H9 (cell line): Measurements from ENCODE around the gene LAYN. TPM values are rescaled to one million over a fixed set of nuclear protein-coding genes. Genes with fewer than 3 reads are reported as not detected.

Experiments
- DNase-seq: peaks from one replicate; pipeline ENCODE4 v3.0.0-alpha.2; 2017
- H2AFZ ChIP-seq: one replicate; pipeline ENCODE4 v1.6.1; 2013; ENCODE audit warnings: mild to moderate bottlenecking, low read length, control low read depth, moderate library complexity
- H2AK5ac ChIP-seq: 2 replicates; pipeline ENCODE4 v1.6.1; 2013; ENCODE audit warnings: low read length, control low read depth, mixed read lengths; ENCODE audit not compliant: insufficient read length
- H2BK120ac ChIP-seq: one replicate; pipeline ENCODE4 v1.6.1; 2013; ENCODE audit warnings: low read depth, mild to moderate bottlenecking, low read length, control low read depth, inconsistent platforms; ENCODE audit not compliant: poor library complexity, severe bottlenecking
- H2BK12ac ChIP-seq: 2 replicates; pipeline ENCODE4 v1.6.1; 2013; ENCODE audit warnings: low read length, control low read depth, mixed read lengths, low read depth; ENCODE audit not compliant: insufficient read length
- H2BK15ac ChIP-seq: 2 replicates; pipeline ENCODE4 v1.6.1; 2013; ENCODE audit warnings: low read depth, low read length, control low read depth
- H2BK20ac ChIP-seq: one replicate; pipeline ENCODE4 v1.6.1; 2013; ENCODE audit warnings: low read depth, mild to moderate bottlenecking, low read length, control low read depth, inconsistent platforms; ENCODE audit not compliant: poor library complexity, severe bottlenecking
- H2BK5ac ChIP-seq: 2 replicates; pipeline ENCODE4 v1.6.1; 2013; ENCODE audit warnings: low read length, control low read depth, mixed read lengths; ENCODE audit not compliant: insufficient read length
- H3K14ac ChIP-seq: 2 replicates; pipeline ENCODE4 v1.6.1; 2013; ENCODE audit warnings: low read length, control low read depth; ENCODE audit not compliant: insufficient read depth
- H3K18ac ChIP-seq: 2 replicates; pipeline ENCODE4 v1.6.1; 2013; ENCODE audit warnings: low read depth, mild to moderate bottlenecking, mixed read lengths, low read length, control low read depth; ENCODE audit not compliant: insufficient read length
- H3K23ac ChIP-seq: 2 replicates; pipeline ENCODE4 v1.6.1; 2013; ENCODE audit warnings: low read length, control low read depth, mixed read lengths, low read depth; ENCODE audit not compliant: insufficient read length
- H3K23me2 ChIP-seq: 2 replicates; pipeline ENCODE4 v1.6.1; 2013; ENCODE audit warnings: low read depth, mild to moderate bottlenecking, mixed read lengths, low read length, control low read depth; ENCODE audit not compliant: insufficient read length, poor library complexity, severe bottlenecking
- H3K27ac ChIP-seq: 2 replicates; pipeline ENCODE4 v1.5.1; 2013; ENCODE audit warnings: low read length, control low read depth, mixed read lengths, low read depth; ENCODE audit not compliant: insufficient read length
- H3K27me3 ChIP-seq: 2 replicates; pipeline ENCODE4 v1.6.1; 2013; ENCODE audit warnings: low read length, control low read depth, inconsistent platforms; ENCODE audit not compliant: insufficient read depth
- H3K4ac ChIP-seq: 2 replicates; pipeline ENCODE4 v1.6.1; 2013; ENCODE audit warnings: low read depth, mild to moderate bottlenecking, control low read depth, inconsistent platforms, low read length, moderate library complexity
- H3K4me1 ChIP-seq: 2 replicates; pipeline ENCODE4 v1.6.1; 2013; ENCODE audit warnings: low read length, control low read depth, inconsistent platforms; ENCODE audit not compliant: insufficient read depth
- H3K4me2 ChIP-seq: 2 replicates; pipeline ENCODE4 v1.6.1; 2013; ENCODE audit warnings: low read length, control low read depth, mixed read lengths; ENCODE audit not compliant: insufficient read length, insufficient read depth
- H3K56ac ChIP-seq: 2 replicates; pipeline ENCODE4 v1.6.1; 2013; ENCODE audit warnings: low read depth, mild to moderate bottlenecking, mixed read lengths, low read length, control low read depth; ENCODE audit not compliant: insufficient read length
- H3K79me1 ChIP-seq: 2 replicates; pipeline ENCODE4 v1.6.1; 2013; ENCODE audit warnings: low read depth, mild to moderate bottlenecking, moderate library complexity, low read length, control low read depth, inconsistent platforms; ENCODE audit not compliant: insufficient read depth, poor library complexity, severe bottlenecking
- H3K79me2 ChIP-seq: 2 replicates; pipeline ENCODE4 v1.6.1; 2013; ENCODE audit warnings: low read length, control low read depth, inconsistent platforms; ENCODE audit not compliant: insufficient read depth
- H3K9ac ChIP-seq: 2 replicates; pipeline ENCODE4 v1.6.1; 2013; ENCODE audit warnings: low read length, control low read depth, mixed read lengths; ENCODE audit not compliant: insufficient read length; ENCODE audit errors: extremely low read depth
- H3K9me3 ChIP-seq: one replicate; pipeline ENCODE4 v1.6.1; 2013; ENCODE audit warnings: low read depth, low read length, inconsistent platforms; ENCODE audit not compliant: control insufficient read depth
- H3T11ph ChIP-seq: one replicate; pipeline ENCODE4 v1.6.1; 2013; ENCODE audit warnings: mild to moderate bottlenecking, low read length, control low read depth, inconsistent platforms
- H4K20me1 ChIP-seq: one replicate; pipeline ENCODE4 v1.6.1; 2013; ENCODE audit not compliant: control insufficient read depth, insufficient read length, insufficient read depth
- H4K5ac ChIP-seq: 2 replicates; pipeline ENCODE4 v1.6.1; 2013; ENCODE audit warnings: low read depth, mild to moderate bottlenecking, mixed read lengths, low read length, control low read depth; ENCODE audit not compliant: insufficient read length
- H4K8ac ChIP-seq: replicated peaks from 2 replicates; pipeline ENCODE4 v1.6.1; 2013; ENCODE audit warnings: low read length, control low read depth, mixed read lengths, low read depth; ENCODE audit not compliant: insufficient read length
- H4K91ac ChIP-seq: 2 replicates; pipeline ENCODE4 v1.6.1; 2013; ENCODE audit warnings: low read depth, mild to moderate bottlenecking, moderate library complexity, mixed read lengths, low read length, control low read depth; ENCODE audit not compliant: insufficient read length
- H3K27ac Mint-ChIP-seq, 3 experiments: 2 replicates in 2 of 3; 3 replicates in 1 of 3; pipeline ENCODE4 v1.8.0; 2020 to 2021; ENCODE audit warnings: mixed read lengths in 3 of 3, mild to moderate bottlenecking in 1 of 3, moderate library complexity in 1 of 3
- H3K27me3 Mint-ChIP-seq: 2 replicates; pipeline ENCODE4 v1.8.0; 2021; ENCODE audit warnings: low read depth, mild to moderate bottlenecking, moderate library complexity, mixed read lengths
- H3K36me3 Mint-ChIP-seq, 3 experiments: 2 replicates in 2 of 3; 3 replicates in 1 of 3; pipeline ENCODE4 v1.8.0; 2020 to 2021; ENCODE audit warnings: low read depth in 3 of 3, mixed read lengths in 3 of 3; ENCODE audit not compliant: insufficient read depth in 1 of 3
- H3K4me1 Mint-ChIP-seq, 2 experiments: 2 replicates each; pipeline ENCODE4 v1.8.0; 2020; ENCODE audit warnings: mixed read lengths in 2 of 2
- H3K4me3 Mint-ChIP-seq, 2 experiments: 2 replicates in 1 of 2; 3 replicates in 1 of 2; pipeline ENCODE4 v1.8.0; 2020 to 2021; ENCODE audit warnings: mild to moderate bottlenecking in 2 of 2, mixed read lengths in 2 of 2, moderate library complexity in 1 of 2
- H3K9me3 Mint-ChIP-seq, 2 experiments: 2 replicates in 1 of 2; 3 replicates in 1 of 2; pipeline ENCODE4 v1.8.0; 2020; ENCODE audit warnings: mild to moderate bottlenecking in 2 of 2, mixed read lengths in 2 of 2, moderate library complexity in 1 of 2
- CTCF ChIP-seq: fragments of 200-600 bp; sonication (generic); conservative IDR thresholded peaks from 3 replicates; pipeline ENCODE4 v1.8.0; 2021; ENCODE audit warnings: antibody characterized with exemption, mild to moderate bottlenecking
- total RNA-seq: library from RNA; stranded (reverse); gene quantifications from 2 replicates; pipeline ENCODE4 v1.2.1, GENCODE V29; 2021

The LAYN gene
- total RNA-seq, 1 experiment from 2014 or later = 3.1 TPM

GRCh38 chr11:111592491-111592890, 52.0 kb downstream of the LAYN start:
- Histone ChIP-seq H3K9ac (no peak overlapping the region), H3K79me2 (no peaks in the 10 kb centered on the region), H2AFZ (no peak overlapping the region), H4K5ac (no peak overlapping the region), H3K27ac (no peak overlapping the region), H3K4me2 (no peak overlapping the region), H4K91ac (no peak overlapping the region), H3K23me2 (no peaks in the 10 kb centered on the region), H3K56ac (no peak overlapping the region), H3K79me1 (no peaks in the 10 kb centered on the region), H2AK5ac (no peak overlapping the region), H2BK120ac (no peak overlapping the region), H3K9me3 (no peaks in the 10 kb centered on the region), H4K8ac (no peak overlapping the region), H2BK5ac (no peak overlapping the region), H3K18ac (no peak overlapping the region), H2BK20ac (no peak overlapping the region), H3T11ph (no peak overlapping the region), H3K23ac (no peak overlapping the region), H2BK12ac (no peak overlapping the region), H4K20me1 (no peaks in the 10 kb centered on the region), H3K14ac (no peak overlapping the region), H3K27me3 (no peaks in the 10 kb centered on the region; the same call in 1 of the 2 replicates), H3K4me1 (no peaks in the 10 kb centered on the region), H2BK15ac (no peak overlapping the region), H3K4ac (no peak overlapping the region)
- no peak for DNase-seq
- no peak overlapping the region for H3K27ac Mint-ChIP-seq
- H3K4me3 Mint-ChIP-seq = no peak overlapping the region
- H3K27me3 Mint-ChIP-seq = peaks cover 5% of the 10 kb centered on the region; the same call in 1 of the 2 replicates
- H3K36me3 Mint-ChIP-seq = no peaks in the 10 kb centered on the region
- H3K4me1 Mint-ChIP-seq = 0 out of 4 replicates have a peak, but pooled peaks cover 0 to 2% of the 10 kb centered on the region in 2 experiments
- peaks cover 3 to 4% of the 10 kb centered on the region in 2 experiments; a peak in 4 of 5 replicates for H3K9me3 Mint-ChIP-seq
- no peak for TF ChIP-seq CTCF
